GM19023 (cell line): ENCODE results near the gene CYP2J2.
"Not testable (repeated sequence)": the region's sequence is repeated elsewhere in the genome, so short reads cannot be mapped to it uniquely, and the experiment has no call there.

Experiments
- ATAC-seq: cut with Tn5 transposase; IDR thresholded peaks from one replicate; pipeline ENCODE4 v1.9.1; 2021; ENCODE audit warnings: mild to moderate bottlenecking, moderate library complexity; ENCODE audit not compliant: unreplicated experiment

CYP2J2 gene

GRCh38 chr1:59921258-59921899 is 5.2 kb downstream of the CYP2J2 start:
- ATAC-seq, result not testable (repeated sequence)

DNA sequence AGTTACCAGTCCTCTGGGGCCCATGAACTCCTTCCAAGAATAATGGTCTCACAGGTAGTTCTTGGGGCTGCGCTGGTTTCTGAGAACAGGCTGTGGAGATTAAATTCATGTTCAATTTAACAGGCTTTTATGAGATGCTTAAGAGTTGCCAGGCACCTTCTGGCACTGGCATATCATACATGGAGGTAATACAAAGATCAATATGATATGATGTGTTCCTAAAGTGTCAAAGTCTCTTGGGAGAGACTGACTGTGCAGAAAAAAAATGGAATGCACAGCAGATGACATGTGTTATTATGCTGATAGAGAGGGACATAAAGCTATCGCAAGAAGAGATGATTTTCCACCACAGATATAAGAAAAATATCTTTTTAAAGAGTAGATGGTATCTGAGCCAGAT is 6.8 kb downstream of the CYP2J2 start:
- no peak for ATAC-seq

DNA sequence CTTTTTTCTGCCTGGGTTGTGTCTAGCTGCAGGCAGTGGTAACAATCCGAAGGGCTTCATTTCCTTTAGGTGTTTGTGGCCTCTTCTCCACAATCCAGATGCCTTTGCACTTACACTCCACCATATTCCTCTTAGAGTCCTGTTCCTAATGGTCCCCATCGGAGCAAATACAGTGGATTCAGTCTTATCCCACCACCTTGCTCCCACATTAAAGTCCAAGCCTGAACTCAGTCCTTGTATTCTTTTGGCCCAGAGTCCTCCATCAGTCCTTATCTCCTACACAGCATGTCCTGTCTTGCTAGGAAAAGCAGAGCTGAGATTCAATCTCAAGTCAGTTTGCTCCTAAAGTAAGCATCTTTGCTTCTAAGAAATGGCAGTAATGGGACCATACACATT is 8.8 kb downstream of the CYP2J2 start:
- no peak for ATAC-seq

DNA sequence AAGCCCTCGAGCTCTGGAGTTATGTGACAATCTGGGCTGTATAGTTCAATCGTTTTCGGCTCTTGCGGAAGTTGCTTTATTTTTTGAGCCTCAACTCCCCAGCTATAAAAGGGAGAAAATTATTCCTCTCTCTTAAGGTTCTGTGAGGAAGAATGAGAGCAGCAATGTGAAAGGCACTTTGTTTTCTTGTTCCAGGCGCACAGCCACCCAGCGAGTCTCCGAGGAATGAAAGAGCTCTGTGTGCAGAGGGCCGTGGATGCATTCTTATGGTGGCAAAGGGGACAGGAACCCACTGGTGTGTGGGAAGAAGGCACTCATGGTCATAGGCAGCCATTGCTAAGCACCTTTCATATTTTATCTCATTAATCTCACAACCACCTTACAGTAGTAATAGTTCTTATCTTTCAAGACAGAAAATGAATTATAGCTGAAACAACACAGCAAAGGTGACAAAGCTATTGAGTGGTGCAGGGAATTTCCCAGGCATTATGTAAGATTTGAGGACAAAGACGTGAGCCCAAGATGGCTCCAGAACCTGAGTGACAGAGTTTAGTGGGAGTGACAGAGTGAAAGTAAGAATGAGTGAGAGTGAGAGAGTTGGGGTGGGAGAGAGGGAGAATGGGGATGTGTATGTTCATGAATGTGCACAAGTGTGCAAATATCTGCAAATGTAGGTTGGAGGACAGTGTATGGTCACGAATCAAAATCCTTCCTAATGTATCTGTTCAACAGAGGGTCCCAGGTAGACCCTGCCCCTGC is 9.4 kb downstream of the CYP2J2 start:
- ATAC-seq, result no peak

- ATAC-seq, result no peak
These were observed 11.1 kb downstream of the CYP2J2 start for GRCh38 chr1:59915516-59915915.

DNA sequence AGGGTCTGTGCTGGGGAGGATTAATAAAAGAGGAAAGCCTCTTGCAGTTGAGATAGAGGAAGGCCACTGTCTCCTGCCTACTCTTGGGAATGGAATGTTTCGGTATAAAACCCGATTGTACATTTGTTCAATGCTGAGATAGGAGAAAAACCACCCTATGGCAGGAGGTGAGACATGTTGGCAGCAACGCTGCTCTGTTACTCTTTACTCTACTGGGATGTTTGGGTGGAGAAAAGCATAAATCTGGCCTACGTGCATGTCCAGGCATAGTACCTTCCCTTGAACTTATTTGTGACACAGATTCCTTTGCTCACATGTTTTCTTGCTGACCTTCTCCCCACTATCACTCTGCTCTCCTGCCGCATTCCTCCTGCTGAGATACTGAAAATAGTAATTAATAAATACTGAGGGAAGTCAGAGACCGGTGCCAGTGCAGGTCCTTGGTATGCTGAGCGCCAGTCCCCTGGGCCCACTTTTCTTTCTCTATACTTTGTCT is 11.7 kb downstream of the CYP2J2 start:
- ATAC-seq, result not testable (repeated sequence)

GRCh38 chr1:59908682-59909081 is 17.9 kb downstream of the CYP2J2 start:
- ATAC-seq, result no peak

- no peak for ATAC-seq
These were observed 18.5 kb downstream of the CYP2J2 start for GRCh38 chr1:59908084-59908483.

DNA sequence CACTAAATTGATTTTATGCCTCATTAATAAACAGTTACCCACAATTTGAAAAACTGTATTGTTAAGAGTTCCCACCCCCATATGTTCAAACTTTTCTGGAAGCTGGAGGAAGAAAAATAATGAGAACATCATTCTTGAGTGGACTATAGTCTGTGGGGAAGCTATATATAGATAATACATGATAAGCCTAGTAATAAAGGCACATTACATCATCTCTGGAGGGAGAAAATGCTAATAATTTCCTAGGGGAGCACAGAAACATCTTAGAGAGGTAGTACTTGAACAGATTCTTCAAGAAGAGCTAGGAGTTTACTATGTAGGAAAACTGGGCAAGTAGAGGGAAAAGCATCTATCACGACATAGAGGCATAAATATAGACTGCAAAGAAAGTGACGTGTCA is 19.6 kb downstream of the CYP2J2 start:
- ATAC-seq, result no peak

DNA sequence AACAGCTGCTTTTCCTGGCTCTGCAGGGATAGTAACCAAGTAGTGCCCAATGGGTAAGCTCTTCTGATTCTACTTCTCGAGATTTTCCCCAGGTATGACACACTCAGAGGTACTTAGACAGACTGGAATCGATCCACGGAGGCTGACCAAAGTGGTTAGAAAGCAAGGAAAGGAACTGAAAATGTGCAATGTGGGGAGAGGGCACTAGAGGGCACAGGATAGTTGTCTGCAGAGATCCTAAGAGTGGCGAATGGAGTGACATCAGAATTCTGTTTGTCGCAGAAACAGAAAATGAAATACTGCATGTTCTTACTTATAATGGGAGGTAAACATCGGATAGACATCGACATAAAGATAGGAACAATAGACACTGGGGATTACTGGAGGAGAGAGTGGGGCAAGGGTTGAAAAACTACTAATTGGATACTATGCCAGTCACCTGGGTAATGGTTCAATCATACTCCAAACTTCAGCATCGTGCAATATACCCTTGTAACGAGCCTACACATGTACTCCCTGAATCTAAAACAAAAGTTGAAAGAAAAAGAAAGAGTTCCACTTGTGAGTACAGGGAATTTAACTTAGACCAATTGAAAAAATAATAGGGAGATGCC is 23.3 kb downstream of the CYP2J2 start:
- no peak for ATAC-seq

DNA sequence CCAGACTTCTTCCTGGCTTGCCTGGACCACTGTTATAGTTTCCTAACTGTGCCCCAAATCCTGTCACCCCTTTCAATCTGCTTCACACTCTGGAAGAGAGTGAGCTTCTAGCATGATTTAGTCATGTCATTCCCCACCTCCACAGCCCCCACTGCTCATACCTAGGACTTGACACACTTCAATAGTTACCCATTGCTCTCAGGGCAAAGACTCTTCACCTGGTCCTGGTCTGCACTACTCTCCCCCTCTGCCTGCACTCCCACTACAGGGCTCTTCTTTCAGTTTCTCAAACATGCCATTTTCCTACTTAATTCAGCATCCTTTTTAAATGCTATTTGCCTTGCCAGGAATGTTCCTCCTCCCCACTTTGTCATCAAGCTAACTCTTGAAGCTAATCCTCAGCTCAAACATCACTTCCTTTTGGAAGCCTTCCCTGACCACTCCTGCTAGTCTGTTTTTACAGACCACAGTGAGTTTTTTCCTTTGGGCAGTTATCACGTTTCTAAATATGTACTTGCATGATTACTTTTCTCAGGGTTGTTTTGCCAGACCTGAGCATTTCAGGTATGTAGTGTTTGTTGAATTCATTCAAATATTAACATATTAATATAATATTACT is 24.7 kb downstream of the CYP2J2 start:
- no peak for ATAC-seq

DNA sequence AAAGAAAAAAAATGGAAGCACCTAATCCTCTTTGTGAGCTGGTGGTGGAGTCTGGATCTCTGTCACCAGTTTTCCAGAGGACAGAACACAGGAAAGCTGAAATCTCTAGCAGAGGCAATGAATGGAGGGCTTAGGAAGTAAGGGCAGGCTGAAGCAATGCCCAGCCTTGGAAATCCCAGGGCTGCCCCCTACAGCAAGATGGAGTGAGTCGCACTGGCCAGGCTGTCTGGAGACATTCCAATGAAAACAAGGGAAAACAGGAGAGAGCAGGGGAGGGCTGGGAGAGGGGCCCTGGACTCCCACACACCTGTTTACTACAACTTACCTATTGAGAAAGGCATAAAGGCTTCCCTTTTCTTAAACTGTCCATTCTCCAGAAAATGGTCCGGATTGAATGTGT is 25.9 kb downstream of the CYP2J2 start:
- ATAC-seq, result no peak

- ATAC-seq, result no peak
These were observed 27.6 kb downstream of the CYP2J2 start for GRCh38 chr1:59898927-59899326.

- no peak for ATAC-seq
These were observed 29.4 kb downstream of the CYP2J2 start for GRCh38 chr1:59897165-59897564.

DNA sequence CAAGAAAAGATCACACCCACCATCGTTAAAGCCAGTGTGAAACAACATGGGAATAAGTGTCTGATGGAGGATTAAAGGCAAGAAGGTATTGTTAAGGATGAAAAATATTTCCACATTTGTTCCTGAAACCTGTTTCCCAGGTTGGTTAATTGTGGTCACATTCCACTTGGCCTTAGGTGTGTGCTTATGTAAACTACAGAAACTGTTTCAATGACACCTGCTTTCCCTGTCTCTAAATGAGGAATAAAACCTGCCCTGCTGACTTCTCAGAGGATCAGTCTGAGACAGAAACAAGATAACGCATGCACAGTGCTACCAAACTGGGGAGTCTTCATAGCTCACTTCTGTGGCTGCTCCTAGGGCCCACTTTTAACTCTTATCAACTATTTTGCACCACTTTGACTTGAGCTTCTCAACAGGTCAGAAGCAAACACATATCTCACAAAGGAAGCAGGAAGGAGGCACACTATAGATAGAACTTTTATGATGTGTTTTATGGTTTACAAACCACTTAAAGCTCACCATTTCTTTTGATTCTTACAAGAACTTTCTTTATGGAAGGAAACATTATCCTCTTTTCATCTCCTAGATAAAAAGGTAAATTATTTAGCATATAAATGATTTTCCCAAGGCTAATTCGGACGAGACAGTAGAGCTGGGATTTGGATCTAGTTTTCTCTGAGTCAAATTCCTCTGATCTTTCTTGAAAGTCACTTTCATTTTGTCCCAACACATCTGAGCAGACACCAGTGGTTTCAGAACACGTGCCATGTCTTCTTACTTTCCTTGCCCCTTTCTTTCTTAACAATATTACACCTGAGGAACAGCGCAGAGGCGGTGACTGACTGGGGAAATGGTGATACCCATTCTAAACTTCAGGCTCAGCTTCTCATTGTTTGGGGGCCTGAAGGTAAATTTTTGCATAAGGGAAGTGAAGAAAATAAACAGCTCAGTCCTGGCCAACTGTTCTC is 33.4 kb downstream of the CYP2J2 start:
- no peak for ATAC-seq

DNA sequence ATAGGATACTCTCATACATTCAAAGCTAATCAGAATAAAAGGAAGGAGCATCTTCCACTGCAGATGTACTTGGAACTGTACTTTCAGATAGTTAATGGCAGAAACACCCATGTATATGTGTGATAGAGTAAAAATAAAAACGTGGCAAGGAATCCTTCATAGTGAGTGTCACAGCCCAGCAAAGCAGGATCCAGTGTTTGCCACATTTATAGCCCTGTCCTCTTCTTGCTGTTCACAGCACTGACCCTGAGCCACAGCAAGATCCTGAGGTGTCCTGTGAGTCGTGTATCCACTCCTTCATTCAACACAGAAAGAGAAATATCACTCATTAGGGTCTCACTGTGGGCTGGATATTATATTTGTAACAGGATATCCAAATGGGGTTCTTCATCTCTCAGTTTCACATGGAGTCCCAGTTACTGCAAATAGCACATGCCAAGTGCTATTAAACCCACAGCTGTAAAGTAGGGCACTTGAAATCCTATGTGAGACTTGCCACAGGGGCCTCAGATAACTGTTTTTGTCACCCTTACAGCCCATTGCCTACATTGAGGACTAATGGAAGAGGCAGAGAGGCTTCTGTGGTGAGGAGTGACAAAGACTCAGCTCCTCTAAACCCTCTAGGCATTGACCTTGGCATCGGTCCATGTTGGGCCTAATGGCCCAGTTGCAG is 41.3 kb downstream of the CYP2J2 start:
- ATAC-seq, result no peak

- ATAC-seq, result no peak
These were observed 45.8 kb downstream of the CYP2J2 start for GRCh38 chr1:59880735-59881134.

- no peak for ATAC-seq
These were observed 46.5 kb downstream of the CYP2J2 start for GRCh38 chr1:59879996-59880505.

- ATAC-seq, result no peak
These were observed 47.0 kb downstream of the CYP2J2 start for GRCh38 chr1:59879574-59879973.

GRCh38 chr1:59878370-59878769 is 48.2 kb downstream of the CYP2J2 start:
- no peak for ATAC-seq
